Inflammatory macrophage (primary cell): ENCODE data around the gene SAT1.

ENCODE experiments used
- DNase-seq, 2 donors: peaks; one replicate each; pipeline ENCODE4 v3.0.0-alpha.2; 2020 to 2022

Gene SAT1

GRCh38 chrX:23776363-23776762, 6.6 kb upstream of the SAT1 start:
- DNase-seq, result no peak

GRCh38 chrX:23779025-23779424, 3.9 kb upstream of the SAT1 start:
- no peak for DNase-seq

- no peak for DNase-seq
Observed at GRCh38 chrX:23782455-23782854, 518 bp upstream of the SAT1 start.

- DNase-seq, result no peak
Observed at GRCh38 chrX:23783589-23784469, 856 bp downstream of the SAT1 start.

GRCh38 chrX:23784470-23785331, 1.7 kb downstream of the SAT1 start:
- peak; percentile 73 to 87 for DNase-seq

GRCh38 chrX:23785580-23785979, 2.6 kb downstream of the SAT1 start:
- no peak for DNase-seq

GRCh38 chrX:23786268-23786815, 3.4 kb downstream of the SAT1 start:
- no peak for DNase-seq

- no peak for DNase-seq
Observed at GRCh38 chrX:23787745-23788118, 4.8 kb downstream of the SAT1 start.

- peak in 1 of 2 donors; percentile 43 for DNase-seq
Observed at GRCh38 chrX:23788521-23788920, 5.5 kb downstream of the SAT1 start.

- no peak for DNase-seq
Observed at GRCh38 chrX:23788946-23789345, 6.0 kb downstream of the SAT1 start.

- no peak for DNase-seq
Observed at GRCh38 chrX:23789386-23790154, 6.6 kb downstream of the SAT1 start.

GRCh38 chrX:23790155-23790497, 7.2 kb downstream of the SAT1 start:
- no peak for DNase-seq

- no peak for DNase-seq
Observed at GRCh38 chrX:23792861-23793553, 10.0 kb downstream of the SAT1 start.

- DNase-seq, result no peak
Observed at GRCh38 chrX:23795221-23795620, 12.2 kb downstream of the SAT1 start.

GRCh38 chrX:23797371-23798128, 14.6 kb downstream of the SAT1 start:
- no peak for DNase-seq

GRCh38 chrX:23799469-23800065, 16.6 kb downstream of the SAT1 start:
- DNase-seq, result no peak

- DNase-seq, result peak in 1 of 2 donors; percentile 43
Observed at GRCh38 chrX:23802431-23802830, 19.5 kb downstream of the SAT1 start.

- no peak for DNase-seq
Observed at GRCh38 chrX:23803931-23804381, 21.0 kb downstream of the SAT1 start.

GRCh38 chrX:23804578-23804977, 21.6 kb downstream of the SAT1 start:
- DNase-seq, result no peak

GRCh38 chrX:23805389-23805788, 22.4 kb downstream of the SAT1 start:
- DNase-seq, result peak; percentile 54 to 65

GRCh38 chrX:23810279-23810678, 27.3 kb downstream of the SAT1 start:
- no peak for DNase-seq
